ENCODE results near the gene OLR1. TPM values are rescaled to one million over a fixed set of nuclear protein-coding genes. Genes with fewer than 3 reads are reported as not detected.

Gene OLR1
- total RNA-seq, 1 experiment from 2014 or later, result not detected

- Histone ChIP-seq H3K4me3 (ENCODE audit: low read depth, low read length, poor library complexity, severe bottlenecking) (no peak overlapping the region), H3K36me3 (ENCODE audit: insufficient read depth, low read length, poor library complexity, severe bottlenecking) (no peaks in the 10 kb centered on the region), H3K9me3 (ENCODE audit: low read depth, low read length, poor library complexity, severe bottlenecking) (no peaks in the 10 kb centered on the region), H3K27ac (ENCODE audit: low read depth, low read length, poor library complexity, severe bottlenecking) (no peak overlapping the region), H3K27me3 (replicated peaks; ENCODE audit: insufficient read depth, low read depth, low read length, poor library complexity) (no peaks in the 10 kb centered on the region), H3K4me1 (ENCODE audit: insufficient read depth, low read length, poor library complexity, severe bottlenecking) (no peaks in the 10 kb centered on the region)
- intact Hi-C loops (cut with micrococcal nuclease; ENCODE audit: unreplicated experiment), result no loop called here
- DNase-seq (ENCODE audit: low spot score), result no peak
- CTCF ChIA-PET, result no interaction called here
- BruUV-seq (replicated peaks), result no TSS peak
- TF ChIP-seq EZH2 (IDR thresholded peaks at IDR 0.05; ENCODE audit: borderline replicate concordance, low read depth, low read length, poor library complexity, severe bottlenecking), result no peak
- TF ChIP-seq CTCF (conservative IDR thresholded peaks at IDR 0.05; ENCODE audit: low read depth, low read length), result no peak
- POLR2A ChIA-PET (ENCODE audit: low non-redundant PET), result no interaction called here
Observed at GRCh38 chr12:10163084-10163483, 8.8 kb downstream of the OLR1 start.

- no peak overlapping the region for H3K4me3 ChIP-seq (ENCODE audit: low read depth, low read length, poor library complexity, severe bottlenecking)
- intact Hi-C loops (cut with micrococcal nuclease; ENCODE audit: unreplicated experiment), result no loop called here
- CTCF ChIA-PET, result interaction anchor here (0.6 kb wide), 1 partner anchor 25 kb away, joined by 5 read pairs; no protein-coding TSS in a partner anchor
- no peaks in the 10 kb centered on the region for H3K36me3 ChIP-seq (ENCODE audit: insufficient read depth, low read length, poor library complexity, severe bottlenecking)
- no peak for TF ChIP-seq EZH2 (IDR thresholded peaks at IDR 0.05; ENCODE audit: borderline replicate concordance, low read depth, low read length, poor library complexity, severe bottlenecking)
- TF ChIP-seq CTCF (conservative IDR thresholded peaks at IDR 0.05; ENCODE audit: low read depth, low read length), result no peak
- DNase-seq (ENCODE audit: low spot score), result no peak
- POLR2A ChIA-PET (ENCODE audit: low non-redundant PET), result no interaction called here
- H3K27ac ChIP-seq (ENCODE audit: low read depth, low read length, poor library complexity, severe bottlenecking), result no peak overlapping the region
- H3K9me3 ChIP-seq (ENCODE audit: low read depth, low read length, poor library complexity, severe bottlenecking), result no peaks in the 10 kb centered on the region
- no peaks in the 10 kb centered on the region for H3K27me3 ChIP-seq (replicated peaks; ENCODE audit: insufficient read depth, low read depth, low read length, poor library complexity)
- H3K4me1 ChIP-seq (ENCODE audit: insufficient read depth, low read length, poor library complexity, severe bottlenecking), result no peaks in the 10 kb centered on the region
- BruUV-seq (replicated peaks), result no TSS peak
Observed at GRCh38 chr12:10160617-10161385, 11.1 kb downstream of the OLR1 start.

- Histone ChIP-seq H3K4me3 (ENCODE audit: low read depth, low read length, poor library complexity, severe bottlenecking) (no peak overlapping the region), H3K9me3 (ENCODE audit: low read depth, low read length, poor library complexity, severe bottlenecking) (no peaks in the 10 kb centered on the region), H3K4me1 (ENCODE audit: insufficient read depth, low read length, poor library complexity, severe bottlenecking) (no peaks in the 10 kb centered on the region), H3K36me3 (ENCODE audit: insufficient read depth, low read length, poor library complexity, severe bottlenecking) (no peaks in the 10 kb centered on the region), H3K27ac (ENCODE audit: low read depth, low read length, poor library complexity, severe bottlenecking) (no peak overlapping the region), H3K27me3 (replicated peaks; ENCODE audit: insufficient read depth, low read depth, low read length, poor library complexity) (no peaks in the 10 kb centered on the region)
- TF ChIP-seq CTCF (conservative IDR thresholded peaks at IDR 0.05; ENCODE audit: low read depth, low read length) (no peak), EZH2 (IDR thresholded peaks at IDR 0.05; ENCODE audit: borderline replicate concordance, low read depth, low read length, poor library complexity, severe bottlenecking) (no peak)
- intact Hi-C loops (cut with micrococcal nuclease; ENCODE audit: unreplicated experiment), result no loop called here
- no peak for DNase-seq (ENCODE audit: low spot score)
- no TSS peak for BruUV-seq (replicated peaks)
- POLR2A ChIA-PET (ENCODE audit: low non-redundant PET), result no interaction called here
- CTCF ChIA-PET, result interaction anchor here (0.7 kb wide), 1 partner anchor 175 kb away, joined by 3 read pairs; no protein-coding TSS in a partner anchor
Observed at GRCh38 chr12:10159280-10159679, 12.7 kb downstream of the OLR1 start.
